HG03378 (cell line): ENCODE data around the gene METTL22.
"Not testable (repeated sequence)": the region's sequence is repeated elsewhere in the genome, so short reads cannot be mapped to it uniquely, and the experiment has no call there.

Experiments used
- ATAC-seq: cut with Tn5 transposase; IDR thresholded peaks from one replicate; pipeline ENCODE4 v1.9.1; 2021; ENCODE audit warnings: mild to moderate bottlenecking, moderate library complexity; ENCODE audit not compliant: unreplicated experiment

The METTL22 gene

DNA sequence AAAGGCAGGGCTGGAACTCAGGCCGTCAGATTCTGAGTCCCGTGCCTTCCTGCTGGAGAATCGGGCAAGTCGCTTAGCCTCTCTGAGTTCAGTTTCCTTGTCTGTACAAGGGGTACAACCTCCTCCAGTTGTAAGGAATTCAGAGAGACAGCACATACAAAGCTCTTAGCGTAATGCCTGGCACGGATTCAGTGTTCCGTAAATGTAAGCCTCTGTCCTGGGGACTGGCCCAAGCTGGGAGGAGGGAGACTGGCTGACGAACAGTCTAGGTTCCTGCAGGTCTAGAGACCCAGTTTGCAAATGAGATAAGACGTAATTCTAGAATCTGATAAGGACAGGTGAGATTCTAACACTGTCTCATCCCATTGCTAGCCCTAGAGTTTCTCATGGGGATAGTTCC, 9.9 kb downstream of the METTL22 start:
- no peak for ATAC-seq

DNA sequence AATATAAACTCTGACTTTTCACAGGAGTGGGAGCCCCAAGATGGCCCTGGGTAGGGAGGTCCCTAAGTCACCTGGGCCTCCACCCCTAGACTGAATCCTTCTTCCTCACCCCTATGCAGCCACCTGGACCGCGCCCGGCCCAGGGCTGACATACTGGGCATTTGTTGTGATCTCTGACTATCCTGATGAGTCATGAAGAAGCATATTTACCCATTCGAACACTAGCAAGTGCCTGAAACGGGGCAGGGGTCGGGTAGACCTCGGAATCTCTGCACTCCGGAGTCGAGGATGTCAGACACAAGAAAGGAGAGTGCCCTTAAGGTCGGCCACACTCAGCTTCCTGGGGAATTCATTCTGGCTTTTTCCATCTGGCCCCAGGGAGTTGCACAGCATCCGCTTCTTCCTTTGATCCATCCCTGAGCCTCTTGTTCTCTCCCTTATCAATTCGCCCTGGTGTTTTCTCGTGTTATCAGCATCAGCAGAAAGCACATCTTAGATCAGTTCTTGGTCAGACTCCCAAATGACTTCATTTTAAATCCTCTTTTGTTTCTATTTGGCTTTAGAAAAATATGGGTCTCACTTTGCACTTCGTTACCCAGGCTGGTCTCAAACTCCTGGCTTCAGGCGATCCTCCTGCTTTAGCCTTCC, 10.4 kb downstream of the METTL22 start:
- ATAC-seq: no peak

- ATAC-seq: no peak
These were observed 11.2 kb downstream of the METTL22 start for GRCh38 chr16:8632675-8633182.

DNA sequence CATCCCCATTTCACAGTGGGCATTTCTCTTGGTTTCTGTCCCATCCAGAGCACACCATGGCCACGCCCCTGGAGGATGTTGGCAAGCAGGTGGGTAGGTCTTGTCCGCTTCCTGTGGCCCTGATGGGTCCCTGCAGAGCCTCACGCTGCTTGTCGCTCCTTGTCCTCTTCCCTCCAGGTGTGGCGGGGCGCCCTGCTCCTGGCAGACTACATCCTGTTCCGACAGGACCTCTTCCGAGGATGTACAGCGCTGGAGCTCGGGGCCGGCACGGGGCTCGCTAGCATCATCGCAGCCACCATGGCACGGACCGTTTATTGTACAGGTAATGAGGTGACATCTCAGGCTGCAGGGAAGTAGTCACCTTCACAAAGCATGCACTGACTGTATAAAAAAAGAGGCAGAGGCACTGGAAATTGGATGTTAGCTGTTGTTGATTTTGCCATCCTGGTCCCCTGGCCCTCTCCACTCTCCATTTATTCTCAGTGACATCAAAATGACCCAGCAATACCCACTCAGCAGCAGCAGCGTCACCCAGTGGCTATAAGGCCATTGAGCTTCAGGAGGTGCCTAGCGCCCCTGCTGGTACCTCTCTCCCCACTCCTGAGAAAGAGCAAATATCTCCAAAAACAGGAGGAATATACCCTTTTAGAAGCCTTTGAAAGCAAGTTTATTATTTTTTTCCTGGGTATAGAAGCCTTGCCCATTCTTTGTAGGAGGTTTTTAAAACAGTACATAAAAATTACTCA, 13.7 kb downstream of the METTL22 start:
- ATAC-seq: no peak

DNA sequence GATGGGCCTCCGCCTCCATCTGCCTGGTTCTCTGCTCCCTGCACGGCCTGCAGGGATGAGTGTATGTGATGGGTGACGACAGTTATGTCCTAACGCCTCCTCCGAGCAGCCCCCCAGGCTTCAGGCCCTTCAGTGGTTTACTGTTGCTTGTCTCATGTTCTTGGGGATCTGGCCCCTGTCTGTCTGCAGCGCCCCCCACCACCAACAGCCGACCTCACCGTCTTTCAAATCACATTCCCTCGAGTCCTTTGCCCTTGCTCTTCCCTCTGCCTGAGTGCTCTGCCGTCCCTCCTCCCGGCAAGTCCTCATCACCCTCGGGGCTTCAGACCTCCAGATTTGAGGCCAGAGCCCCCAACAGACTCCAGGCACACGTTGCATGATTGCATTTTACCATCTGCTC, 18.2 kb downstream of the METTL22 start:
- no peak for ATAC-seq

DNA sequence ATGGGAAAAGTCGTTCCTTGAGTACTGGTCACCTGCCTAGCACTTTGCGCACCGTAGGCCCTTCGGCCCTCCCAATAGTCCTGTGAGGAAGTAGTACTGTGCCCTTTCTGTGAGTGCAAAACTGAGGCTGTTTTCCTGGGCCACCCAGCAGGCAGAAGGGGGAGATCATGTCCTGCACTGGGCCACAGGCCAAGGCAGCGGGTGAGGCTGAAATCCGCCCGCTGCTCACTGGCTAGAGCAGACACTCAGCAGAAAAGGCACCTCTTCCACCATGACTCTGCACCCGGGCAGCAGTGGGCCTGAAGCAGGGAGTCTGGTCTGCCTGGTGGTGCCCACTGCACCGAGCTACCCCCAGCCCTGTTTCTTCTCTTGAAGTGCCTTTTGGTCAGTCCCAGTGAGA, 20.2 kb downstream of the METTL22 start:
- ATAC-seq: no peak

GRCh38 chr16:8642146-8642545, 20.6 kb downstream of the METTL22 start:
- no peak for ATAC-seq

- ATAC-seq: no peak
These were observed 23.0 kb downstream of the METTL22 start for GRCh38 chr16:8644211-8645140.

- no peak for ATAC-seq
These were observed 23.6 kb downstream of the METTL22 start for GRCh38 chr16:8645141-8645521.

- no peak for ATAC-seq
These were observed 24.3 kb downstream of the METTL22 start for GRCh38 chr16:8645831-8646230.

DNA sequence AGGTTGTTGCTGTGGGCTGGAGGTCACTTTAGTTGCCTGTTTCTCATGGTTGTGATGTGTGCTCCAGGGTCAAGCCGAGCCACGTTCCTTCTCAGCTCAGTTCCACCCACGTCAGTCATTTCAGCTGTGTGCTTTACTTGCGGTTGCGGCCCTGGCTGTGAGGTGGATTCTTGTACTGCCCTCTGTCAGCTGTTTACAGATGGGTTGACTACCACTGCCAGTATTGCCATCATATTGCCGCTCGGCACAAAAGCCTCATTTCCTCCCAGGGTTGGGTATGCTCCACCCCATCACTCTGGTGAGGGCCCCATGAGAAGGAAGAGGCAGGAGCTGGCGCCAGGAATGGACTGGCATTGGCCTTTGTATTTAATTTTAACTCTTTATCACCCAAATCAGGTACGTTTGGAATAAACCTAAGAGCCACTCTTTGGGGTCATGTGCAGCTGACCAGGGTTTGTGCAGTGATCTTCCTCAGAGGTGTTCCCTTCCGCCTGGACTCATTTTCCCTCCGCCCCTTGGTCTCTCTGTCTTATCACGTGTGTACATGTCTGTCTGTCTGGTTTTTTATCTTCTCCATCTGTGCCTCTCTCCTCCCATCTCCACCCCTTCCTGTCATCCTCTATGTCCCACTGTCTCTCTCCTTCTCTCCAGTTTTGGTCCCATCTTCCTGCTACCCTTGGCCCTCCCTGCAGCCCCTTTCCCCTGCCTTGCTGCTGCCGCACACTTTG, 25.0 kb downstream of the METTL22 start:
- no peak for ATAC-seq

- no peak for ATAC-seq
These were observed 26.3 kb downstream of the METTL22 start for GRCh38 chr16:8647721-8648318.

DNA sequence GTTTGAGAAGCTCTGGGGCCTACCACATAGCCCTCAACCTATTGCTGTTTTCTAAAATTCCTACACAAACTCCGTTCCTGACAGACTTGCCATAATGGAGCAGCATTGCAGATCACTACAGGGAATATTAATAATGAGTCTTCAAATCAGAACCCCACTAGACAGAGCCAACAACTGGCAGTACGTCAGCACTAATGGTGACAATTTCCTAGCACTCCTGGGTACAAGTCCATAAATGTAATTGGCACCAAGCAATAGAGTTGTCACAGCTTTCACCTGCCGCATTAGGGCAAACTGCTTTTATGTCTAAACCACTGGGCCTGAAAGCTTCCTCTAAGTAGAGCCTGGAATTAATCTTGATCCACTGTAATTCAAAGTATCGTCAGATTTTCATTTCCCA, 27.4 kb downstream of the METTL22 start:
- no peak for ATAC-seq

DNA sequence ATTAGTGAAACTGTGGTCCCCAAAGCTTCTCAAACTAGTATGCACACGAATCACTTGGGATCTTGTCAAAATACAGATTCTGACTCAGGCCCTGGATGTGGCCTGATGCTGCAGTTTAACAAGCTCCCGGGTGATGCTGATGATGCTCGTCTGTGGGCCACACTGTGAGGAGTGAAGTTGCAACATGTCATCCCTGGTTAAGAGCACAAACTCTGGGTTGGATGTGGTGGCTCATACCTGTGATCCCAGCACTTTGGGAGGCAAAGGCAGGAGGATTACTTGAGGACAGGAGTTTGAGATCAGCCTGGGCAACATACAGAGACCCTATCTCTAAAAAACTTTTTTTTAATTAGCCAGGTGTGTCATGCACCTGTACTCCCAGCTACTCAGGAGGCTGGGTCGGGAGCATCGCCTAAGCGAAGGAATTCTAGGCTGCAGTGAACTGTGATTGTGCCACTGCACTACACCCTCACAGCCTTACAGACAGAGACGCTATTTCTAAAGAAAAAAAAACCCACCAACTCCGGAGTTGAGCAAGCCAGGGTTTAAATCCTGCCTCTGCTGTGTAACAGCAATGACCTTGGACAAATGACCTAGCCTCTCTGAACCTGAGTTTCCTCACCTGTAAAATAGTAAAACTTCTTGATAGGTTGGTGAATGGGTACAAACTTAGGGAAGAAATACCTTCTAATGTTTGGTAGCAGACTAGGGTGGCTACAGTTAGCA, 28.5 kb downstream of the METTL22 start:
- no peak for ATAC-seq

DNA sequence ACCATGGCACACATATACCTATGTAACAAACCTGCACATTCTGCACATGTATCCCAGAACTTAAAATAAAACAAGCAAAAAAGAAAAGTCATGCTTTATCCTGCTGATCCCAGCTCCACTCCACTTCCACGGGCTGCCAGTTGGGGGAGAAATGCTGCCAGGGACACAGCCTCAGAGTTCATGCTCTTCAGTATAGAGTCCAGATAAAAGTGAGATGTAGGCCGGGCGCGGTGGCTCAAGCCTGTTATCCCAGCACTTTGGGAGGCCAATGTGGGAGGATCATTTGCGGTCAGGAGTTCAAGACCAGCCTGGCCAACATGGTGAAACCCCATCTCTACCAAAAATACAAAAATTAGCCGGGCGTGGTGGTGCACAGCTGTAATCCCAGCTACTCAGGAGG, 30.5 kb downstream of the METTL22 start:
- ATAC-seq: not testable (repeated sequence)

DNA sequence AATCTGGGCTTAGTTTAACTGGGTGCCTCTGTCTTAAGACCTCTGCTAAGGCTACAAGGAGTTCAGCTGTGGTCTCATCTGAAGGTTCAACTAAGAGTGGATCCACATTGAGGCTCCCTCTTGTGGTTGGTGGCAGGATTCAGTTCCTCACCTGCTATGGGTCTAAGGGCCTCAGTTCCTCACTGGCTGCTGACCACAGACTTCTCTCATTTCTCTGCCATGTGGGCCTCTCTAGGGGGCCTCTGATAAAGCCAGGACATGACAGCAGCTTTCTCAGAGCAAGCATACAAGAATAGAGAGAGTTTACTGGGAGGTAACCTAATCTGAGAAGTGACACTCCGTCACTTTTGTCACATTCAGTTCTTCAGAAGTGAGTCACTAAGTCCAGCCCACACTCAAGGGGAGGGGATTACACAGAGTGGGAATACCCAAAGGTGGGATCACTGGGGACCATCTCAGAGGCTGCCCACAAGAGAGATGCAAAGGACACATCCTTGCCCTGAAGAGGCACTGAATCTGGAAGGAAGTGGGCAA, 33.8 kb downstream of the METTL22 start:
- peak; percentile 67 for ATAC-seq

- no peak for ATAC-seq
These were observed 34.9 kb downstream of the METTL22 start for GRCh38 chr16:8656376-8656775.

GRCh38 chr16:8660841-8661301, 39.4 kb downstream of the METTL22 start:
- ATAC-seq: no peak

DNA sequence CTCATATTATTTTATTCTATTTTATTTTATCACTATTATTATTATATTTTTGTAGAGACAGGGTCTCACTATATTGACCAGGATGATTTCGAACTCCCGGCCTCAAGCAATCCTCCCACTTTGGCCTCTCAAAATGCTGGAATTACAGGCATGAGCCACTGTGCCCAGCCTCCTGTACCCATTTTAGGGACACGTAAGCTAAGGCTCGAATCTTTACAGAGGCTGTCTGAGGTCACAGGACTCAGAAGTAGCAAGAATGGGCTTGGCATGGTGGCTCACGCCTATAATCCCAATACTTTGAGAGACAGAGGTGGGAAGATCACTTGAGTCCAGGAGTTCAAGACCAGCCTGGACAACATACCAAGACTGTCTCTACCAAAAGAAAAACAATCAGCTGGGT, 40.2 kb downstream of the METTL22 start:
- no peak for ATAC-seq
